PFSK-1 (cell line): ENCODE results near the gene MAMDC4.

Source experiments
- POLR2AphosphoS5 ChIP-seq: IDR thresholded peaks from 2 replicates; pipeline ENCODE4 v1.6.1; 2012; ENCODE audit warnings: low read depth, mild to moderate bottlenecking, control low read depth, low read length, moderate library complexity
- SIN3A ChIP-seq: IDR thresholded peaks from 2 replicates; pipeline ENCODE4 v1.6.1; 2012; ENCODE audit warnings: mild to moderate bottlenecking, low read length, moderate library complexity, borderline replicate concordance; ENCODE audit not compliant: insufficient read depth
- TAF1 ChIP-seq: IDR thresholded peaks from 2 replicates; pipeline ENCODE4 v1.6.1; 2012; ENCODE audit warnings: low read length, control low read depth, borderline replicate concordance; ENCODE audit not compliant: insufficient read depth
- TF ChIP-seq, protein P1 (sequence below), 2 experiments: IDR thresholded peaks; 2 replicates each; pipeline versions ENCODE4 v1.6.1 to v1.8.0; 2011 to 2012; ENCODE audit warnings: low read depth in 2 of 2, low read length in 2 of 2, control low read depth in 1 of 2, inconsistent platforms in 1 of 2, mild to moderate bottlenecking in 1 of 2, moderate library complexity in 1 of 2; ENCODE audit not compliant: insufficient read depth in 1 of 2

DNA sequence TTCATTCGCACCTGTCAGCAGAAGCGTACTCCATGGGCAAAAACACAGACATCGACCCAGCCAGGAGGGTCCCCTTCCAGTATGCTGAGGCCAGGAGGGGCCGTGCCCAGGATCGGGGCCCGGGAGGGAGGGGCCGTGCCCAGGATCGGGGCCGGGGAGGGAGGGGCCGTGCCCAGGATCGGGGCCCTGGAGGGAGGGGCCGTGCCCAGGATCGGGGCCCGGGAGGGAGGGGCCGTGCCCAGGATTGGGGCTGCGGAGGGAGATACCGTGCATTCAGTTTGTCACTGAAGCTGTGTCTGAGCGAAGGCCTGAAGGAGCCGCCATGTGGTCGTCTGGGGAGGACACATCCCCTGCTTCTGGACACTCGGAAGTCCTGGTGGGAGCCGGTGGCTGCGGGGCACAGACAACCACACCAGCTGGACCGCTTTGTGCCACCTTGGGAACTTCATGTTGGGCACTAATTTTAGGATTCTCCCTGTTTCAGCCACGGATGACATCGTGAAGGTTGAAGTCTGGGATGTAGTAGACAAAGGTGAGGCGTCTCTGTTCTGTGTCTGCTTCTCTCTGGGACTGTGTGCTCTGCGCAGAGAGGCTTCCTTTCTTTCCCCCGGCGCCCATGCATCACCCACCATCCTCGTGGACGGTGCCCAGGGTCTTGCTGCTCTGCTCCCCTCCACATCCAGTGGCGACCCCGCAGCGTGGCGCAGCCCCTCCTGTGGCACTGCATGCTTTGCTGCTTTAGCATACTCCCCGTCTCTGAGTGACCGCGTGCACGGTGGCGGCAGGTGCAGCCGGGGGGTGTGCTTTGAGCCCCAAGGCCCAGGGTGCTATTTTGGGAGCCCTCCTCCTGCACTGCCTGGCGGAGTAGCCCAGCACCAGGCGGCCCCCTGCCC is 26.6 kb upstream of the MAMDC4 start:
- TF ChIP-seq SIN3A = no peak
- no peak for TF ChIP-seq POLR2AphosphoS5
- TF ChIP-seq TAF1 = no peak
- TF ChIP-seq, protein P1, sequence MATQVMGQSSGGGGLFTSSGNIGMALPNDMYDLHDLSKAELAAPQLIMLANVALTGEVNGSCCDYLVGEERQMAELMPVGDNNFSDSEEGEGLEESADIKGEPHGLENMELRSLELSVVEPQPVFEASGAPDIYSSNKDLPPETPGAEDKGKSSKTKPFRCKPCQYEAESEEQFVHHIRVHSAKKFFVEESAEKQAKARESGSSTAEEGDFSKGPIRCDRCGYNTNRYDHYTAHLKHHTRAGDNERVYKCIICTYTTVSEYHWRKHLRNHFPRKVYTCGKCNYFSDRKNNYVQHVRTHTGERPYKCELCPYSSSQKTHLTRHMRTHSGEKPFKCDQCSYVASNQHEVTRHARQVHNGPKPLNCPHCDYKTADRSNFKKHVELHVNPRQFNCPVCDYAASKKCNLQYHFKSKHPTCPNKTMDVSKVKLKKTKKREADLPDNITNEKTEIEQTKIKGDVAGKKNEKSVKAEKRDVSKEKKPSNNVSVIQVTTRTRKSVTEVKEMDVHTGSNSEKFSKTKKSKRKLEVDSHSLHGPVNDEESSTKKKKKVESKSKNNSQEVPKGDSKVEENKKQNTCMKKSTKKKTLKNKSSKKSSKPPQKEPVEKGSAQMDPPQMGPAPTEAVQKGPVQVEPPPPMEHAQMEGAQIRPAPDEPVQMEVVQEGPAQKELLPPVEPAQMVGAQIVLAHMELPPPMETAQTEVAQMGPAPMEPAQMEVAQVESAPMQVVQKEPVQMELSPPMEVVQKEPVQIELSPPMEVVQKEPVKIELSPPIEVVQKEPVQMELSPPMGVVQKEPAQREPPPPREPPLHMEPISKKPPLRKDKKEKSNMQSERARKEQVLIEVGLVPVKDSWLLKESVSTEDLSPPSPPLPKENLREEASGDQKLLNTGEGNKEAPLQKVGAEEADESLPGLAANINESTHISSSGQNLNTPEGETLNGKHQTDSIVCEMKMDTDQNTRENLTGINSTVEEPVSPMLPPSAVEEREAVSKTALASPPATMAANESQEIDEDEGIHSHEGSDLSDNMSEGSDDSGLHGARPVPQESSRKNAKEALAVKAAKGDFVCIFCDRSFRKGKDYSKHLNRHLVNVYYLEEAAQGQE (IDR thresholded peaks at IDR 0.05; ENCODE audit: insufficient read depth in 1 of 2, low read depth in 2 of 2, low read length in 2 of 2) = no peak
